Suprapubic skin (tissue), 4 donors: ENCODE data around the gene PPM1N. TPM values are rescaled to one million over a fixed set of nuclear protein-coding genes. Genes with fewer than 3 reads are reported as not detected.

Experiments
- DNase-seq, 2 donors: peaks; one replicate each; pipeline ENCODE4 v3.0.0-alpha.2; 2019; ENCODE audit warnings: low spot score in 2 of 2
- H3K27ac ChIP-seq: fragments of 200-600 bp; sonication (generic); one replicate; pipeline ENCODE4 v1.5.1; 2019
- H3K27me3 ChIP-seq: fragments of 200-600 bp; sonication (generic); one replicate; pipeline ENCODE4 v1.5.1; 2019
- H3K36me3 ChIP-seq: fragments of 200-600 bp; sonication (generic); one replicate; pipeline ENCODE4 v1.5.1; 2019
- H3K4me1 ChIP-seq: fragments of 200-600 bp; sonication (generic); one replicate; pipeline ENCODE4 v1.5.1; 2019
- H3K4me3 ChIP-seq: fragments of 200-600 bp; sonication (generic); one replicate; pipeline ENCODE4 v1.5.1; 2019; ENCODE audit warnings: mild to moderate bottlenecking
- H3K9me3 ChIP-seq: fragments of 200-600 bp; sonication (generic); one replicate; pipeline ENCODE4 v1.5.1; 2019
- EP300 ChIP-seq: sonication (generic); formaldehyde crosslinking; IDR thresholded peaks from one replicate; pipeline ENCODE4 v1.6.1; 2017; ENCODE audit warnings: antibody characterized with exemption
- POLR2A ChIP-seq, 2 donors: fragments of 450-650 bp; IDR thresholded peaks; one replicate each; pipeline ENCODE4 v1.6.1; 2017; ENCODE audit warnings: antibody characterized with exemption in 2 of 2, mild to moderate bottlenecking in 2 of 2, moderate library complexity in 2 of 2
- POLR2AphosphoS5 ChIP-seq, 3 donors: sonication (generic); formaldehyde crosslinking; IDR thresholded peaks; one replicate each; pipeline ENCODE4 v1.6.1; 2017; ENCODE audit warnings: antibody characterized with exemption in 3 of 3
- WGBS: methylation state at CpG from one replicate; pipeline ENCODE4 v1.1.5; 2018; 5-methylcytosine and 5-hydroxymethylcytosine counted together
- total RNA-seq, 4 donors: library from RNA; depleted of rRNA; stranded (reverse); fragments of >200 nt; gene quantifications; one replicate each; pipeline ENCODE4 v1.1.0, GENCODE V29; 2016
- TF ChIP-seq, protein P1 (sequence below), 2 donors: fragments of 200-600 bp in 1 of 2; fragments of 450-650 bp in 1 of 2; sonication (generic) in 1 of 2; IDR thresholded peaks; one replicate each; pipeline ENCODE4 v1.5.1; 2016 to 2019; ENCODE audit warnings: antibody characterized with exemption in 2 of 2, mild to moderate bottlenecking in 1 of 2, moderate library complexity in 1 of 2

The PPM1N gene
- total RNA-seq, 4 donors from 2014 or later, result 2.9 to 6.3 (median 5.6) TPM

DNA sequence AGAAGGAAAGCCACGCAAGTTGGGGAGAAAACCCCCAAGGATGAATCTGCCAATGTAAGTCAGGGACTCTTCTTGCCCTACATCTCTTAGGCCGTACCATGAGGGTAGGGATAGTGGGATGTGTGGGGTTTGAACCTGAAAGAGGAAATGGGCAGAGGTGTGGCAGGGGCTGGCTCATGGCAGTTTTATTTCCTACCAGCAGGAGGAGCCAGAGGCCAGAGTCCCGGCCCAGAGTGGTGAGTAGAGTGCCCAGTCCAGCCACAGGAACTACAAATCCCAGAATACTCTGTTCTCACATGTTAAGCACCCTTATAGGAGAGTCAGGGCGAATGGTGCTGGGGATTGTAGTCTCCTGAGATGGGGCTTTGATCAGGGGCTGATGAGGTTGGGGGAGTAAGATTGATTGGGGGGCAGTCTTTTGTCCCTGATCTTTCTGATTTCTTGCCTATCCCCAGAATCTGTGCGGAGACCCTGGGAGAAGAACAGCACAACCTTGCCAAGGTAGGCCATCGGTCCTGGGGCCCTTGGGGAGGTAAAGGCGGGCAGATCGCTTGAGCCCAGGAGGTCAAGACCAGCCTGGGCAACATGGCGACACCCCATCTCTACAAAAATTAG is 25.5 kb downstream of the PPM1N start:
- Histone ChIP-seq H3K4me1 (peaks cover 19% of the 10 kb centered on the region), H3K36me3 (peaks cover 56% of the 10 kb centered on the region), H3K27me3 (no peaks in the 10 kb centered on the region), H3K27ac (no peak overlapping the region), H3K4me3 (no peak overlapping the region), H3K9me3 (no peaks in the 10 kb centered on the region)
- 69% methylated on average over 9 of the region's 9 CpGs for WGBS
- peak in 1 of 2 donors; percentile 85 for DNase-seq
- TF ChIP-seq POLR2A (IDR thresholded peaks at IDR 0.05), result no peak
- TF ChIP-seq POLR2AphosphoS5 (IDR thresholded peaks at IDR 0.05), result peak in 1 of 3 donors; percentile 3
- no peak for TF ChIP-seq EP300
- TF ChIP-seq, protein P1, sequence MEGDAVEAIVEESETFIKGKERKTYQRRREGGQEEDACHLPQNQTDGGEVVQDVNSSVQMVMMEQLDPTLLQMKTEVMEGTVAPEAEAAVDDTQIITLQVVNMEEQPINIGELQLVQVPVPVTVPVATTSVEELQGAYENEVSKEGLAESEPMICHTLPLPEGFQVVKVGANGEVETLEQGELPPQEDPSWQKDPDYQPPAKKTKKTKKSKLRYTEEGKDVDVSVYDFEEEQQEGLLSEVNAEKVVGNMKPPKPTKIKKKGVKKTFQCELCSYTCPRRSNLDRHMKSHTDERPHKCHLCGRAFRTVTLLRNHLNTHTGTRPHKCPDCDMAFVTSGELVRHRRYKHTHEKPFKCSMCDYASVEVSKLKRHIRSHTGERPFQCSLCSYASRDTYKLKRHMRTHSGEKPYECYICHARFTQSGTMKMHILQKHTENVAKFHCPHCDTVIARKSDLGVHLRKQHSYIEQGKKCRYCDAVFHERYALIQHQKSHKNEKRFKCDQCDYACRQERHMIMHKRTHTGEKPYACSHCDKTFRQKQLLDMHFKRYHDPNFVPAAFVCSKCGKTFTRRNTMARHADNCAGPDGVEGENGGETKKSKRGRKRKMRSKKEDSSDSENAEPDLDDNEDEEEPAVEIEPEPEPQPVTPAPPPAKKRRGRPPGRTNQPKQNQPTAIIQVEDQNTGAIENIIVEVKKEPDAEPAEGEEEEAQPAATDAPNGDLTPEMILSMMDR (IDR thresholded peaks at IDR 0.05), result peak; percentile 91 to 92

DNA sequence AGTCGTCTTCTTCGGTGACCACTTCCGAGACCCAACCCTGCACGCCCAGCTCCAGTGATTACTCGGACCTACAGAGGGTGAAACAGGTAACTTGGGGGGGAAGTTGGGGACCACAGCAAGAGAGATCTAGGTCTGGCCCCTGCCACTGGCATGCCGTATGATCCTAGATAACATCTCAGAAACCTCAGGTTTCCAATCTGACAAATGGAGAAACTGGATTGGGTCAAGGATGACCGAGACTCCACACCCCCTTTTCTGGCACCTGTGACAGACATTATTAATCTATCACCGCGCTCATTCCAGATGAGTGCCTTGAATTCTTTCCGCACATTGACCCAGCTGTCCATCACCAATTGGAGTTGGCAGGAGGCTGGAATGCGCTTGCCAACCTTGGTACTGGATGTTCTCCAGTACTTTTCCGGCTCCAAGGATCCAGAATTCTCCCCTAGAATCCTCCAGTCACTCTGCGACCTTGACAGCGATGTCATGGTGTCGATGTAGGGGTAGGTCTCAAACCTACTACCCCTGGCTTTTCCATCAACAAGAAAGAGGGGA is 26.4 kb downstream of the PPM1N start:
- no peak for DNase-seq

DNA sequence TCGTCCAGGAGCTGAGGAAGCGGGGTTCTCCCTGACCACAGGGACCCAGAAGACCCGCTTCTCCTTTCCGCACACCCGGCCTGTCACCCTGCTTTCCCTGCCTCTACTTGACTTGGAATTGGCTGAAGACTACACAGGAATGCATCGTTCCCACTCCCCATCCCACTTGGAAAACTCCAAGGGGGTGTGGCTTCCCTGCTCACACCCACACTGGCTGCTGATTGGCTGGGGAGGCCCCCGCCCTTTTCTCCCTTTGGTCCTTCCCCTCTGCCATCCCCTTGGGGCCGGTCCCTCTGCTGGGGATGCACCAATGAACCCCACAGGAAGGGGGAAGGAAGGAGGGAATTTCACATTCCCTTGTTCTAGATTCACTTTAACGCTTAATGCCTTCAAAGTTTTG is 27.9 kb downstream of the PPM1N start:
- H3K9me3 ChIP-seq, result no peaks in the 10 kb centered on the region
- peaks cover 22% of the 10 kb centered on the region for H3K4me1 ChIP-seq
- no peak overlapping the region for H3K4me3 ChIP-seq
- H3K27me3 ChIP-seq, result no peaks in the 10 kb centered on the region
- 68% methylated on average over 9 of the region's 9 CpGs for WGBS
- TF ChIP-seq EP300, result no peak
- no peak for TF ChIP-seq POLR2AphosphoS5 (IDR thresholded peaks at IDR 0.05)
- TF ChIP-seq, protein P1 (IDR thresholded peaks at IDR 0.05), result no peak
- peaks cover 40% of the 10 kb centered on the region for H3K36me3 ChIP-seq
- no peak for DNase-seq
- H3K27ac ChIP-seq, result peak overlapping the region; percentile 35

More for the DNA sequence above, 26.4 kb downstream of the PPM1N start:
- Histone ChIP-seq H3K27ac (peak overlapping the region; percentile 18), H3K4me3 (no peak overlapping the region), H3K27me3 (no peaks in the 10 kb centered on the region), H3K4me1 (peaks cover 28% of the 10 kb centered on the region), H3K9me3 (no peaks in the 10 kb centered on the region), H3K36me3 (peaks cover 51% of the 10 kb centered on the region)
- TF ChIP-seq EP300 (no peak), POLR2AphosphoS5 (IDR thresholded peaks at IDR 0.05) (no peak), POLR2A (IDR thresholded peaks at IDR 0.05) (no peak)
- TF ChIP-seq, protein P1 (IDR thresholded peaks at IDR 0.05), result no peak
- 80% methylated on average over 15 of the region's 15 CpGs for WGBS

DNA sequence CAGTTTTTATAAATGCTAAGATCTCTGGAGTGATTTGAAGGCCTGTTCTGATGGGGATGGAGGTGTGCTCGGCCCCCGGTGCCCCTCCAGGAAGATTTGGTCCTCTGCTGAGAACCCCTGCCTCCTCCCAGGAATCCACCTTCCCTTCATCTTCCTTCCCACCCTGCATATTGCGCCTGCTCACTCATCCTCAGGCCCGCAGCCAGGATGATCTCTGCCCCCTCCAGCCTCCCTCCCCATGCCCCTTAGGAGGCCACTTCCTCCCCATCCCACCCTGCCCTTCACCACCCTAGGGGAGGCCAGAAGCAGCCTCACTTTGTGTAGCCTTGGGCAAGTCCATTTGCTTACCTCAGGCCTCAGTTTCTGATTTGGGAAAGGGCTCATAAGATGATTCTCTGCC is 28.7 kb downstream of the PPM1N start:
- Histone ChIP-seq H3K4me1 (peaks cover 20% of the 10 kb centered on the region), H3K4me3 (no peak overlapping the region), H3K27ac (no peak overlapping the region), H3K36me3 (peaks cover 33% of the 10 kb centered on the region), H3K9me3 (no peaks in the 10 kb centered on the region), H3K27me3 (no peaks in the 10 kb centered on the region)
- no peak for DNase-seq
- no peak for TF ChIP-seq EP300
- TF ChIP-seq, protein P1 (IDR thresholded peaks at IDR 0.05), result no peak
- TF ChIP-seq POLR2AphosphoS5 (IDR thresholded peaks at IDR 0.05), result no peak
- TF ChIP-seq POLR2A (IDR thresholded peaks at IDR 0.05), result no peak
- WGBS, result 96% methylated on average over 4 of the region's 4 CpGs

DNA sequence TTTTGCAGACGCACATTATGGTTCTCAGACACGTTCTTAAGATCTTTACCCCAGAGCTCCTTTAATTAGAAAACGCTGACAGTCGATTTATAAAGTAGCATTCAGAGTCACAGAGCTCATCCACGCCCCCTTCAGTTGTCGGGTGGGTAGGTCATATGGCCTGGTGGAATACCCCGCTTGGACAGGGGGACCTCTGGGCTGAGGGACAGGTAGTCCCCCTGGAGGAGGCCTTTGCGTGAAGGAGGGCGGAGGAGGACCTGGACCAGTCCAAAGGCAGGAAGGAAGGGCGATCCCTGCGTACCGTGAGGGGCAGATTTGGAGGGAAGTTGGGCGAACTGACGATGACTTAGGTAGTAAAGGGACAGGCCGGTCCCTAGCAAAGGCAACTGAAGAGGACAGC is 29.5 kb downstream of the PPM1N start:
- Histone ChIP-seq H3K27me3 (no peaks in the 10 kb centered on the region), H3K4me3 (no peak overlapping the region), H3K36me3 (peaks cover 25% of the 10 kb centered on the region), H3K4me1 (peaks cover 20% of the 10 kb centered on the region), H3K9me3 (no peaks in the 10 kb centered on the region), H3K27ac (no peak overlapping the region)
- 54% methylated on average over 15 of the region's 15 CpGs for WGBS
- TF ChIP-seq EP300 (no peak), POLR2AphosphoS5 (IDR thresholded peaks at IDR 0.05) (no peak), POLR2A (IDR thresholded peaks at IDR 0.05) (no peak)
- TF ChIP-seq, protein P1 (IDR thresholded peaks at IDR 0.05), result no peak
- DNase-seq, result no peak
